GM15510 (cell line): Measurements from ENCODE around the gene ELAVL3.

Experiments used
- POLR2A ChIP-seq: IDR thresholded peaks from 3 replicates; pipeline ENCODE4 v1.6.1; 2011; ENCODE audit warnings: borderline replicate concordance; ENCODE audit not compliant: insufficient read length; ENCODE audit errors: extremely low read depth

Gene ELAVL3

DNA sequence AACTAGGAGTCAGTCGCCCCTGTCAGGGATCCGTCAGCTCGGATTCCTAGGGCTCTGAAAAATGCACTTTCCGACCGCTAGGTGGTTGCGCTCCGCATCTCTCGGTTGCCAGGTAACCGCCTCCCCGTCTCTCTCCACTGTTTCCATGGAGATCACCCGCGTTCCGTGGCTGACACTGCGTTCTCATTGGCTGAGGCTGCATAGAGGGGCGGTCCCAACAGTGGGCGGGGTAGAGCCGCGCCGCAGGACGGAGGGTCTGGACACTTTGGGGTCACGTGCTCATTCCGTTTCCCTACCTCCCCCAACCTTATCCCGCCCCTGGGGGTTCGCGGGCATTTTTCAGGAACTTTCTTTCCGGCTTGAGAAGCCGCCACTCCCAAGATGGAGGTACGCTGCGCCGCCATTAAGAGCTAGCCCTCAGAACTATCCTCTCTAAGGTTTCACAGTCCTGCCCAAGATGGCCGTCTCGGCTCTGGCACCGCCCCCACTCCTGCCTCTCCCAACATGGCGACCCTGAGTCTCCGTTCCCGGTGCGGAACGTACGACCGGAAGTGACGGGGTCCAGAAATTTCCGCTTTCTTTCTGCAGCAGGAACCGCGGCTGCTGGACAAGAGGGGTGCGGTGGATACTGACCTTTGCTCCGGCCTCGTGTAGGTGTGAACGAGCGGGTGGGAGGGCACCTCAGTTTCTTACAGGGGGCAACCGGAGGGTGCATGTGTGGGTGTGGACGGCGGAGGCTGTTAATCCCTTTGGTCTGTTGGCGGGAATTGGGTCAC is 45.6 kb downstream of the ELAVL3 start, which contains the start of the genes ODAD3 and PRKCSH:
TSS of gene ODAD3 (minus strand) at position 65 of the 776 bp plus-strand sequence. CDS start 105 bp downstream, outside the sequence.
TSS of gene PRKCSH (plus strand) at position 579 of the 776 bp plus-strand sequence. CDS start 483 bp downstream, outside the sequence.
- peak; percentile 86 for TF ChIP-seq POLR2A

DNA sequence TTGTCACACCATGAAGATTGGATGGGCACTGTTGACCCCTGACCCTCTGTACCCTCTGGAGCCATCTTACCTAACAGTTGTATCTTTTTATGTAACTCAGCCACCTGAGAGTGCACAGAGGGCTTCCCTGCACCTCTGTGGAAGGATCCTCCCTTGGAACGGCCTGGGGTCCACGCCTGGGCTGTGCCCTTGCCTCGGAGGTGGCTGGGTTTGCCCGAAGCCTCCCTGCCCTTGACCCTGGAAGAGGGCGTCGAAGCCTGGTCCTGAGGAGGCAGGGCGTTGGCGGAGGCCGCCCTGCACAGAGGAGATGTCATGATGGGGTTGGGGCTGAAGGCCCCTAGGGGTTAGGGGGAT is 46.2 kb downstream of the ELAVL3 start:
- no peak for TF ChIP-seq POLR2A

DNA sequence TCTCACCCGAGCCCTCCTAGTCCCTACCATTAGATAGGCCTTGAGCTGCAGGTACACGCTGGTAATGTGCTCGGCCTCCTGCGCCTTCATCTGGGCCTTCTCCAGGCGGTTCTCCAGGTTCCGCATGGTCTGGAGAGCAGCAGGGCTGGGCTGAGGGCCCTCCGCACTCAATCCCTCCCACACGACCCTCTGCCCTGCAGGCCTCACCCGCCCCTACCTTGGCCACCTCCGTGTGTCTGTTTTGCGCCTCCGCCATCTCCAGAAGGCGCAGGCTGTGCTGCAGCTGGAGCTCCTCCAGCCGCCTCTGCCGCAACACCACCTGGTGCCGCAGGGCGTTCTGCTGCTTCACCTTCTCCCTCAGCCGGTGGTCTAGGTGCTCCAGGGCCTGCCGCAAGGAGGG is 54.2 kb downstream of the ELAVL3 start:
- no peak for TF ChIP-seq POLR2A

DNA sequence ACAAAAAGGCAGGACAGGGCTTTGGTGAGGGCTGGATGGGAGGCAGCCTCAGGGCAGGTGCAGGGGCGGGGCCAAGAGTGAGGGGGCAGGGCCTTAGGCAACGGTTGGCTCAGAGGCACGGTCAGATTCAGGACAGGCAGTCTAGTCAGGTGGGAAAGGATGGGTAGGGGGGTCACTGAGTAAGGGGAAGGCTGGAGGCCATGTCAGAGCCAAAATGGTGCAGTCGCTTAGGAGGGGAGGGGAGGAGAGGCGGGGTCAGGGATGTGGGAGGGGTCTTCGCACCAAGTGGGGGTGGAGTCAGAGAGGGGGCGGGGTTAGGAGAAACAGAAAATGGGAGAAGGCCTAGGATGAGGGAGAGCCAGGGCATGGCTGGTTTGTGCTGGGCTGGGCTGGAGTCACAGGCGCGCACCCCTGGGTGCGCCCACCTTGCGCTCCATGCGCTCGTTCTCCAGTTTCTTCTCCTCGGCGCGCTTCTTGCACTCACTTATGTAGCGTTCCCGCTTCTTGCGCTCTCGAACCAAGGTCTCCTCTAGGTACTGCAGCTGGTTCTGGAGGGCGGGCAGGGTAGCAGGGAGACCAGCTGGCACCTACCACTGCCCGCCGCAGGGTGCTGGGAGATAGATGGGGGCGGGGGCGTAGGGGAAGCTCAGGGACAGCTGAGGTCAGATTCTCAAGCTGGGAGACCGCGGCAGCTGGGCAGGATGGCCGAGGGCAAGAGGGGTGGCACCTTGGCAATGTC is 55.0 kb downstream of the ELAVL3 start:
- TF ChIP-seq POLR2A: no peak

DNA sequence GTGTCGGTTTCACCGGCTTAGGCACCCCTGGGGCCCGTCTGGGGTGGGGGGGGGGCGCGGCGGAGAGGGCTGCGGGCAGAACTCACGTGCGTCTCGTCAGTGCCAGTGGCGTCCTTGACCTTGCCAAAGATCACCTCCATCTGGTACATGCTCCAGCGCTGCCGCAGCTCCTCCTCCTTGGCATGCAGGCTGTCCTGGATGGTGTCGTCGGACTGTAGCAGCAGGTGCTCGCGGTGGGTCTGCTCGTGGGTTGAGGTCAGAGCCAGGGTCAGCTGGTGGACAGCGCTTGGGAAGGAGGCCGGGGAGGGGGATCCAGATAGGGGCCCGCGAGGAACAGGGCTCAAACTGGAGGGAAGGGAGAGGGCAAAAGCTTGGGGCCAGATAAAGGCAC is 57.1 kb downstream of the ELAVL3 start:
- no peak for TF ChIP-seq POLR2A

DNA sequence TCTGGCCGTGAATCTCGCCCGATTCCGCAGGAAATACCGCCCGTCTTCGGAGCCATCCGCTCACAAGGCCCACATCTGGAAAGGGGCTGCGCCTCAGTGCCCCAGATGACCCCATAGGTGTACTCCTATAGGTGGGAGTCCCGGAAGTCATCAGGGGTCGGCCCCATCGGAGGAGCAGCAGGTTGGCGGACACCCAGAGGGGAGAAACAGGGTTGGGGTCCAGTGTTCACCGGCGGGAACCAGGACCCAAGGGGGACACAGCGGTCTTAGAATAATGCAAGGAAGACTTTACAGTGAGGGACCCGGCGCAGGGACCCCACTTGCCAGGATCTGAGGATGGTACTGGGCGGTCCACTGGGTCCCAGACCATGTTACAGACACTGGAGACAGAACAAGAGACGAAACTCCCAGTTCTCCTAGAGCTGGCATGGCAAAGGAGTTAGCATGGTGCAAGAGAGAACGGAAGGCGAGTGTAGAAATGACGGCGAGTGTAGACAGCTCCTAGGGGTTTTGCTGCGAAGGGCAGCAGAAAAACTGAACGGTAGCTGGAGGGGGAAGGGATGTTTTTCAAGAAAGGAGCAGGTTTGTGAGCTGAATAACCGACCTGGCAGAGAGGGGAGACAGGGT is 57.6 kb downstream of the ELAVL3 start:
- no peak for TF ChIP-seq POLR2A

DNA sequence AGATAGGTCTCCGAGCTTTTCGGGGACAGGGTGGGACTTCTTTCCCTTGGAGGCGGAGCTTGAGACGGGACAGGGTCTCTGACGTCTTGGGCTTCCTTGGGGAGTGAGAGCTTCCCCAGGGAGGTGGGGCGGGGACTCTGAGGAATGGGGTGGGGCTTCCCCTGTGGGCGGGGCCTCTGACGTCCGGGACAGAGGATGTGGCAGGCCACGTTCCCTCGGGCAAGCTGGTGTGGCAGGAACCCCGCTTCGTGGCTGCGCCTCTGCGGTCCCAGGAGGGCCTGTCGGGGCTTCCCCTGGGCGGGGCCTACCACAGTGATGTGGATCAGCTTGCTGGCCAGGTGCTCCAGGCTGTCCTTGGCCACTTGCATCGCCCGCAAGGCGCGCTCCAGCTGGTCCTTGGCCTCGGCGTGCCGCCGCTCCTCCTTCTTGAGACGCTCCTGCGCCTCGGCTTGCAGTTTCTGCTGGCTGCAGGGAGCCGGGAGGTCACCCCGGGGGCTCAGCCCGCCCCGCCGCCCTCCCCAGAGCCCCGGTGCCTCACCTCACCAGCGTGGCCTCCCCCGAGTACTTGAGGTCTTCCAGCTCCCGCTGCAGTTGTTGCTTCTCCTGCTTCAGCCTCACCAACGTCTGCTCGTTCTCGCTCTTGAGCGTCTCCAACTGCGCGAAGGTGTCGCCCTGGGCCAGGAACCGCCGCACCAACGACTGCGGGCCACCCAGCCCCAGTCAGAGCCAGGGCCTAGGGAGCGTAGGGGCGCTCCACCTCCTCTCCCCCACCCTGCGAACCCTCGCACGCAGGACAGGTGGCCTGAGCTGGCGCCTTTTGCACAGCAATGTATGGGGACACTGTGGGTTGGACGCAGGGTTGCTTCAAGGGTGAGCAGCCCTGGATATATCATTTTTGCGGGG is 58.4 kb downstream of the ELAVL3 start:
- no peak for TF ChIP-seq POLR2A

DNA sequence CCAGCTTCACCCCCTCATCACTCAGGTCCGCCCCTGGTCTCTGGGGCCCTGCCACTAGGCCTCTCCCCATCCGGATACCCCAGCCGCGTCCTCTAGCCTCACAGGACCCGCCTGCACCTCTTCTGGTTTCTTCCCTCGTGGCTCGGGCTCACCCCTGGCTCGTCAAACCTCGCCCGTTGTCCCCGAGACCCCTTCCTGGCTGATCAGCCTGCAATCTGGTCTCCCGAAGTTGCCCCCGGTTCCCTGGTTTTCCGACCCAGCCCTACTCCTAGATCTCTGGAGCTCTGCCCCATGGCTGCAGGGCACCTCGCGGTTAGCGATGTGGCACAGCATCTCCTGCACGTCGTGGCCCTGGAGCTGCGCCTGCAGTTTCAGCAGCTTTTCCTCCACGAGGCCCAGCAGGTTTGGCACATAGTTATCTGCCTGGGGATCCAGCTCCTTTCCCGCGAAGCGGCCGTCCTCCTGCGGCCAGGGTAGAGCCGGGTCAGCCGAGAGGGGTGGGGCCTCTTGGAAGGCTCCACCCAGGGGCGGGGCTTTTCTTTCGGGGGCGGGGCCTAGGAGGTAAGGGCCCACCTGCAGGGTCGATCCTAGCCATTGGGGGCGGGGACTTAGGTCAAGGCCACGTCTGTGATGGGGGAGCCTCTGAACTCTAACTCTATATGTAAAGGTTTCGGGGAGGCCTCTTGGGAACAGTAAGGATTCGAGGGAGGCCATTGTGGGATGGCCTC is 59.3 kb downstream of the ELAVL3 start:
- no peak for TF ChIP-seq POLR2A

DNA sequence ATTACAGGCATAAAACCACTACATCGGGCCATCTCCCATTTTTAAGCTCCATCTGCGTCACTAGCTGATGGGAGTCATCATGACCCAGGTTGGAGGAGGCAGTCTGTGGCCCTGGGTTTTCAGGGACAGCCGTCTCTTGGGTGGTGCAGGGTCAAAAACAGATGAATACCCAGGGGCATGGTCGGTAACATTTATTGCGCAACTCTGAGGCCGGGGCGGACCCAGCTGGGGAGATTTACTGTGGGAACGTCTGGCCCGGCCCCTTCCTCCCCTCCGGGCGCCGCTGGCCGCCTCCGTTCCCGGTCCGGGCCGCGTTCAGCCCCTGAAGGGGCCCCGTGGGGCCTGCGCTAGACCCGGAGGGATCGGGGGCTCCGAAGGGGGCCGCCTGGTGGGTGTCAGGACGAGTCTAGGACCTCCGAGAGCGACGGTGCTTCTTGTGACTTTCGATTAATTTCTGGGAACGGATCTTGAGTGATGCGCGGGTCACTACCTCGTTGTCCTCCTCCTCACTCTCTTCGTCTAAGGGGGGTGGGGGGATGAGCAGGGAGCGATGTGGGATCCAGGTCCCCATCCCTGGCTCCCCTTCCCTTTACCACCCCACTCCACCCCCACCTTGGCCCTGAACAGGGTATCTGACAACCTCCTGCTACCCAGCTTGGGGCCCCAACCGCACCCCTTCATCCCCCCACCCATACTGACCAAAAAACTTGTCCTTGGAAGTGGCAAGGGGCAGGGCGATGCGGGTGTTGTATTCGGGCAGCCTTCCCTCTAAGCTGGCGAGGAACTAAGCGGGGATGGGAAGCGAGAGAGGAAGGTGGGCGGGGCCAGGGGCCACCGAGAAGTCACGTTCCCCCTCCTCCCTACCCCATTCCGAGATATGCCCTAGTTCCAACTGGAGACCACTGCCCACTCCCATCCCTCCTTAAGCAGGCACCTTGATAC is 60.1 kb downstream of the ELAVL3 start:
- no peak for TF ChIP-seq POLR2A

DNA sequence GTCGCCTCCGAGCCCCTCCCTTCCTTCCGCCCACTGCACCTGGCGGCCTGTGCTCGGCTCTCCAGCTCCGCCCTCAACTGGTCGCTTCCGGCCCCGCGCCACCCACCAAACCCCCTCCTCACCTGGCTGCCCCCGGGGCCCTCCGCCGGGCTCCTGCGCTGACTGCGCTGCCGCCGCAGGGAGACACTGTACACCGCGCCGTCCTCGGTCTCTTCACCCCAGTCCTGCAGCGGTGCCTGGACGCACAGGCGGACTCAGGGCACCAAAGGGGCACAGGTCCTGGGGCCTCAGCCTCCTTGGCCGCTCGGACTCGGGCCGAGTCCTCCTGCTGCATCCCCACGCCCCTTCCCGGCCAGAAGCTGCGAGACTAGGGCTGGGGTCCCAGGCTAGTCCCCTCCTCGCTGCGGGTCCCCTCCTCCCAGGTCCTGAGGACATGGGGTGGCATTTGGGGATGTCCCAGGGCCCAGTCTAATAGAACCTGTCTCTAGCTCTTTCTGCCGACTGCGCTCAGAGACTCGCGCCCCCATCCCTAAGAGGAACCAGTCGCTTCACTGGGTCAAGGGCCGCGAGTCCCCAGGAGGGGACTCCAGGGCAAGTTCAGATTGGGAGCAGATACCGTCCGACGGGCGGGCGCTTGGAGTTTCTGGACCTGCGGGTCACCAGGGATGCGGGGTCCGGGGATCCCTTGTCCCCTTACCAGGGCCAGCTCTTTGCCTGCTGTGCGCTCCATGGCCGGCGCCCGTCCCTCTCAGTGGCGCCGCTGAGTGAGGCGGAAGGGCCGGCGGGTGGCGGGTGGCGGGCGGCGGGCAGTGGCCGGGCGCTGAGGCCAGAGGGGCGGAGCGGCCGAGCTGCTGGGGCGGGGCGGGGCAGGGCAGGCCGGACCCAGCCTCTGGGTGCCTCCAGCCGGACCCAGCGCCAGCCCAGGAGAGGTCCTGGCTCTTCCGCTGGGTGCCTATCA is 62.0 kb downstream of the ELAVL3 start, which contains the start of gene RGL3:
TSS of gene RGL3 (minus strand) at position 766 of the 958 bp plus-strand sequence. CDS start at position 730, 36 bp downstream.
- TF ChIP-seq POLR2A: no peak

DNA sequence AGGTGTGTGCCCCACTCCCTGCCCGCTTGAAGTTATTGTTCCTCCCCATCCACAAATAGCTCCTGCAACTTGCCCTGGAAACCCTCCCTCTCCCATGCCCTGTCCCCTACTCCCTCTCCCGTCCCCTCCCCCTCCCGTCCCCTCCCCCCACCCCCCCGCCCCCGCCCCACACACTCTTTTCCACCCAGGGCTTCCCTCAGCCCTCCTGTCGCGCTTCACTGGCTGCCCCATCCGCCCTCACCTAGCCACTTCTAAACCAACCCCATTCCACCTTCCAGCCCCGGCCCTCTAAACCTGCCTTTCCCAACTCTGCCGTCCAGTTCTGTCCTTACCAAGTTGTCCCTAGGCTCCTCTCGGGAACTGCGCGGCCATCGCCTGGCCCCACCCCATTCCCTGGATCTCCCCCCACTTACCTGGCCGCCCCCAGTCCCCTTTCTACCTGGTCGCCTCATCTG is 62.7 kb downstream of the ELAVL3 start:
- TF ChIP-seq POLR2A: no peak
